GM18858 (cell line): ENCODE measurements around the gene ACTL10.
"Not testable (repeated sequence)": the region's sequence is repeated elsewhere in the genome, so short reads cannot be mapped to it uniquely, and the experiment has no call there.

Source experiments
- ATAC-seq: cut with Tn5 transposase; IDR thresholded peaks from one replicate; pipeline ENCODE4 v1.9.1; 2021; ENCODE audit not compliant: unreplicated experiment

The ACTL10 gene

DNA sequence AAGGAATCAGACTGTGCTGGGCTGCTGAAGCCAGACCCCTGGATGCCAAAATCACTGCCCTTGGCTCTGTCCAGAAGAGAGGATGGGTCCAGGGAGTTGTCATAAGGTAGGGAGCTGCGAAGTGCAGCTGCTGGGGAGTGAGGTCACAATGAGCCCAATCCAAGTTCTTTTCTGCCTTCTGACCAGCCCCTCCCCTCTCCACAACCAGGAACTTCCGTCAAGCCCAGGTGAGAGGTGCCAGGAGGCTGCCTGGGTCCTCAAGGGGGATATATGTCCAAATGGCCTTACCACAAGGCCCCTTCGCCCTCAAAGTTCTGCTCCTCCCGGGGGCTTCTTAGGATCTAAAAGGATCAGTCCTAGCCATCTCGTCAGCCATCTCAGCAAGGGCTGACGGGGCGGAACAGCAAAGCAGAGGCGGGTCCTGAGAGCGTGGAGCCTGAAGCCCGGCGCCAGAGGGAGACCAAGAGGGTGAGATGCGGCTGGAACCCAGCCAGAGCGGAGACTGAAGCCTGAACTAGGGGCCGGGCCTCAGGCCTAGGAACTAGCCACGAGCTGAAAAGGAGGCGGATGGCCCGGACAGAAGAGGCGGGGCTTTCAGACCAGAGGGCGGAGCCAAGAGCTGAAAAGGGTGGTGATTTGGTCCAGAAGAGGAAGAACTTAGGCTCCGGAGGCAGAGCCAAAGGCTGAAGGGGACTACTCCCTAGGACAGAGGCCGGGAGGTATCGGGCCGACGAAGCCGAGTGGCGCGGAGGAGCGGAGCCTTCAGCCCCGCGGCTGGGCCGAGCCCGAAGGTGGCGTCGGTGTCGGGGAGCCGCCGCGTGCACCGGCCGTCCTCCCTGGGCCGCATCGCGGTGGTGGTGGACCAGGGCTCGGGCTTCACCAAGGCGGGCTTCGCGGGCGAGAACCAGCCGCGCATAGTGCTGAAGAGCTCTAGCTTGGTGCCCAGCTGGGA lies at the start of gene ACTL10:
Gene ACTL10 (plus strand): TSS at position 651 of the 952 bp plus-strand sequence. CDS start 555 bp downstream, outside the sequence.
- ATAC-seq: peak; percentile 39

GRCh38 chr20:33621717-33622400 lies 44.9 kb upstream of the ACTL10 start:
- no peak for ATAC-seq

DNA sequence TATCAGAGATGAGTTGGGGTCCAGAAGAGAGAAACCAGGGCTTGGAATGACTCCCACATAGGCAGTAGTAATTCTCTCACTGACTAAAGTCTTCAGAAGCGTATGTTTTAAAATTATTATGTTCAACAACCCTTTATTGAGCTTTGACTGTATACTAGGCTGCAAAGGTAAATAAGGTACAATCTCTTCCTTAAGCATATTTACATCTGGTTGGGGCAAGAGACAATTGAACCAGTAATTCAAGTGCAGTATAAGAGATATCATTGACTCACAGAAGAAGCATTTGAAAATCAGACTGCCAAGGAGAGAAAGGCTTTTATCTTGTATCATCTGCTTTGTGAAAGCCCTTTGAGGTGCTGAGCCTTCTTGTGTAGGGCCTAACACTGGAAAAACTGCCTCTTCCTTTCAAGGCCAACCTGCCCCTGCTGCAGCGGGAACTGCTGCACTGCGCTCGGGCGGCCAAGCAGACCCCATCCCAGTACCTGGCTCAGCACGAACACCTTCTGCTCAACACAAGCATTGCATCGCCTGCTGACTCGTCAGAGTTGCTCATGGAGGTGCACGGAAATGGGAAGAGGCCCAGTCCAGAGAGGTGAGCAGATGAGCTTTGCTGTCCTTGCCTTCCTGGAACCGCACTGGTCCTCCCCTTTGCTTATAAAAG lies 43.9 kb upstream of the ACTL10 start:
- no peak for ATAC-seq

- no peak for ATAC-seq
Measured at GRCh38 chr20:33624399-33624798, 42.3 kb upstream of the ACTL10 start.

DNA sequence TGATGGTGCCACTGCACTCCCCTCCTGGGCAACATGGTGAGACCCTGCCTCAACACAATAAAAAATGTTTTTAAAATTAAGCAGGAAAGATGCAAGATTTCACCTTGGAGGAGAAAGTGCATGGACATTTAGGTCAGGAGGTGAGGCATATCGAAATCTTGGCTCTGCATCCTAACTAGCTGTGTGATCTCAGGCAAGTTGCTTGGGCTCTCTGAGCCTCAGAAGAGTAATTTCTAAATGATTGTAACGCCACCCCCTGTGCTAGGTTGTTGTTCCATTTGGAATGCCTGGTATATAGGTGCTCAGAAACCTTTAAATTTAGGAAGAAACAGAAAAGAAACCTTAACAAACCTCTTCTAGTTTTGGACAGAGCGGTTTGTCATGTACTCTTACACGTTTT lies 40.6 kb upstream of the ACTL10 start:
- ATAC-seq: no peak

- ATAC-seq: no peak
Measured at GRCh38 chr20:33627577-33628216, 39.0 kb upstream of the ACTL10 start.

DNA sequence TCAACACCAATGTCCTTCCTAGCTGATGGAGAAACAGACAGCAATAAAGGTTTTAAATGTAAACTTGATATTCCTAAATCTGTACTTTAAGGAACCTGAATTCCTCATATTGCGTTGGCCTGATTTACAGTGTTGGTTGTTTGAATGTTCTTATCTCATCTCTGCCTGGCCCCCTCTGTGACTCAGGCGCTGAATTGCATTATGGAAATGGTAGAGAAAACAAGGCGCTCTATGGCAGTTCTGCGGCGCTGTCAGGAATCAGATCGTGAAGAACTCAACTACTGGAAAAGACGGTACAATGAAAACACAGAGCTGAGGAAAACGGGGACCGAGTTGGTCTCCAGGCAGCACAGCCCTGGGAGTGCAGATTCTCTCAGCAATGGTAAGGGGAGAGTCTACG lies 37.2 kb upstream of the ACTL10 start:
- ATAC-seq: no peak

DNA sequence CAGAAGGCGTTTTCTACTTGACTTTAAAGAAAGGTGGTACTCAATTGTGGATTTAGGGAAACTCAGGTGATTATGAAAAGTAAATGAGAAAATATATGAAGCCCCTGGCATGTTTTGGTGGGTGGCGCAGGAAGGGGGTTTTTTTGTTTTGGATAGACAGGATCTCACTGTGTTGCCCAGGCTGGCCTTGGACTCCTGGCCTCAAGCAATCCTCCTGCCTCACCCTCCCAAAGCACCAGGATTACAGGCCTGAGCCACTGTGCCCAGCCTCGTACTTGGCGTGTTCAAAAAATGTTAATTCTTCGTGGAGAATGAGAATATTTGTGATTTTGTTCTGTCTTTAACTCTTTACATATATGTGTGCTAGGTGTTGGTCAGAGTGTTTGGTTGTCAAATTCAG lies 36.8 kb upstream of the ACTL10 start:
- ATAC-seq: no peak

GRCh38 chr20:33630507-33630906 lies 36.2 kb upstream of the ACTL10 start:
- ATAC-seq: no peak

- ATAC-seq: not testable (repeated sequence)
Measured at GRCh38 chr20:33631910-33632309, 34.8 kb upstream of the ACTL10 start.

DNA sequence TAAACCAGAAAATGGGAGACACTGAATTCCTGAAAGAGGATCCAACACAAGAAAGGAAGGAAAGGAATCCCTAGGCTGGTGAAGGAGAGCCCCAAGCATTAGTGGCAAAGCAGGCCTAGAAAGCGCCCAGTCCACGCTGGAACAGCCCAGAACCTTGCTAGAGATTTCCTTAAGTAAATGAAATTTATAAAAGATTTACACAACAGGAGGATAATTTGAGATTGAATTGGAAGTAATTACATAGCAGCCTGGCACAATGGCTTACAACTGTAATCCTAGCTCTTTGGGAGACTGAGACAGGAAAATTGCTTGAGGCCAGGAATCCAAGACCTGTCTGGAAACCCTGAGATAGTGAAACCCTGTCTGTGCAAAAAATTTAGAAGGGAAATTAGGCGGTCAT lies 31.4 kb upstream of the ACTL10 start:
- no peak for ATAC-seq

GRCh38 chr20:33636776-33637175 lies 30.0 kb upstream of the ACTL10 start:
- ATAC-seq: no peak

GRCh38 chr20:33640287-33640686 lies 26.5 kb upstream of the ACTL10 start:
- no peak for ATAC-seq

GRCh38 chr20:33644313-33645071 lies 22.3 kb upstream of the ACTL10 start:
- ATAC-seq: no peak

DNA sequence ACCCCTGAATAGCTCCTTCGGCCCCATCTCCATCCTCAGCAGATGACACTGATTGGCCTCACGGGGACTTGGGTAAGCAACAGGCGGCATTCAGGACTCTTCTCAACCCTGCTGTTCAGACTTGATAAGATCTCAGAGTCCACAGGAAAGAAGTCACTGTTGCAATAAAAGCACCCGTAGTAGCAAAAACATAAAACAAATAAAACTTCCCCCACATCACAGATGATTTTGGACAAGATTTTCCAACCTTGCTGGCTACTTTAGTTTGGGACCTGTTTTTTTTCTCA lies 21.7 kb upstream of the ACTL10 start:
- ATAC-seq: no peak

DNA sequence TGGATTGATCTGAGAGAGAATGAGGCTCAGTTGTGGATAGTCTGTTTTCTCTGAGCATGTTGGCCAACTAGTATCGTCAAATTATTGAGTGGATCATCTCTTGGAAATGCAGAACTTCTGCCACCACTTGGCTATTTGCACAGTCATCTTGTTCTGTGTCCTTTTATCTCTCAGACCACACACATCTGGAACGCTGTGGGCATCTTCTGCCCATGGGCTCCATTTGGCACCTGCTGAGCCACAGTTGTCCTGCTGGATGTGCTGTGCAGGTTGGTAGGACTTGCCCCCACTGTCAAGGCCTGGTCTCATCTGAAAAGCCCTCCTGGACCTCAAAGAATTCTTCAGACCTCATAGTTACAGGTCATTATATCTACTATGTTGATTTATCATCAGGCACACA lies 21.3 kb upstream of the ACTL10 start:
- no peak for ATAC-seq

- ATAC-seq: no peak
Measured at GRCh38 chr20:33646191-33646590, 20.6 kb upstream of the ACTL10 start.

DNA sequence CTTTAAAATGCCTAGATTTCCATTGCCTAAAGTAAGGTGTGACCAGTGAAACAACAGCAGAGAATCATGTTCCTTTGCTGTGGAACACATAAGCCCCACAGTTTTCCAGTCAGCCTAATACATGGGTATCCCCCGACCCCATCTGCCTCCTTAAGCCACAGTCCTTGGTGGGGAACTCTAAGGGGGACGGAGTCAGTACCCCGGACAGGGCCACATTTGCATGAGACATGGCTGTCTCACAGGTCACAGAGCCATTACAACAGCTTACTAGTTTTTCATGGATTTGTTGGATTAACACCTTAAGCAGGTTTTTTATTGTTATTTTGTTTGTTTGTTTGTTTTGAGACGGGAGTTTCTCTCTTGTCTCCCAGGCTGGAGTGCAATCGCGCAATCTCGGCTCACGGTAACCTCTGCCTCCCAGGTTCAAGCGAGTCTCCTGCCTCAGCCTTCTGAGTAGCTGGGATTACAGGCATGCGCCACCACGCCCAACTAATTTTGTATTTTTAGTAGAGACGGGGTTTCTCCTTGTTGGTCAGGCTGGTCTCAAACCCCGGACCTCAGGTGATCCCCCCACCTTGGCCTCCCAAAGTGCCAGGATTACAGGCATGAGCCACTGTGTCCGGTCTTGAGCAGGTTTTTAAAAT lies 19.7 kb upstream of the ACTL10 start:
- ATAC-seq: not testable (repeated sequence)

GRCh38 chr20:33647603-33648395 lies 18.9 kb upstream of the ACTL10 start:
- peak; percentile 54 for ATAC-seq
